ENCODE data around the gene LARP4B.

DNA sequence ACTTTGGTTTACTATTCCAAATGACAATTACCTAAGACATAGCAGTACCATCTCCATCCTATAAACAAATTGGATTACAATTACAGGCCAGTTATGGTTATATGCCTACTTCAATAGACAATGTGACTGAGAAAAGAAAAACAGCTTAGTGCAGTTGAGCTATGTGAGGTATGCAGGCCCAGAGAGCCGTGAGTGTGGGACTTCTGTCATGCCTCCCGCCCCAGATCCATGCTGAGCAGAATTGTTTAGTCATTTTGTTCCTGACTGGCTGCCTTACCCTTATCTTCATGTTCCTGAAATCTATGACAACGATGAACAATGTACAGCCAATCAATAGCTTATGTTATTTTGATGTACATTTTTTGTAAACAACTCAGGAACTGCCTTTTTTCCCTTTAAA is 21.7 kb downstream of the LARP4B start:
- TF ChIP-seq KLF16 (CRISPR knock-in tag; IDR thresholded peaks at IDR 0.05) (no peak), ZNF615 (CRISPR knock-in tag; IDR thresholded peaks at IDR 0.05; ENCODE audit: borderline replicate concordance) (no peak), MYNN (CRISPR knock-in tag; IDR thresholded peaks at IDR 0.05; ENCODE audit: low read depth) (no peak), TFAP4 (IDR thresholded peaks at IDR 0.05; ENCODE audit: borderline replicate concordance, low read depth) (no peak), ZNF274 (CRISPR knock-in tag; IDR thresholded peaks at IDR 0.05) (no peak)
- TF ChIP-seq, protein P1, sequence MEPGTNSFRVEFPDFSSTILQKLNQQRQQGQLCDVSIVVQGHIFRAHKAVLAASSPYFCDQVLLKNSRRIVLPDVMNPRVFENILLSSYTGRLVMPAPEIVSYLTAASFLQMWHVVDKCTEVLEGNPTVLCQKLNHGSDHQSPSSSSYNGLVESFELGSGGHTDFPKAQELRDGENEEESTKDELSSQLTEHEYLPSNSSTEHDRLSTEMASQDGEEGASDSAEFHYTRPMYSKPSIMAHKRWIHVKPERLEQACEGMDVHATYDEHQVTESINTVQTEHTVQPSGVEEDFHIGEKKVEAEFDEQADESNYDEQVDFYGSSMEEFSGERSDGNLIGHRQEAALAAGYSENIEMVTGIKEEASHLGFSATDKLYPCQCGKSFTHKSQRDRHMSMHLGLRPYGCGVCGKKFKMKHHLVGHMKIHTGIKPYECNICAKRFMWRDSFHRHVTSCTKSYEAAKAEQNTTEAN (CRISPR knock-in tag; conservative IDR thresholded peaks at IDR 0.05), result no peak
